Activated B cell treated with CpG ODN at 0.5 μM for 24 hours (primary cell): ENCODE measurements around the gene WWOX. TPM values are rescaled to one million over a fixed set of nuclear protein-coding genes. Genes with fewer than 3 reads are reported as not detected.
"Not testable (repeated sequence)": the region's sequence is repeated elsewhere in the genome, so short reads cannot be mapped to it uniquely, and the experiment has no call there.

ENCODE experiments used
- ATAC-seq: fragments of 200-7000 bp; cut with Tn5 transposase; one replicate; pipeline ENCODE4 v1.10.0; 2021; ENCODE audit warnings: low read depth, mild to moderate bottlenecking, moderate library complexity
- CTCF ChIA-PET: fragments of 350-600 bp; sonication (Branson Sonifier 250); formaldehyde crosslinking; loops from one replicate; lab custom pipeline; 2021; ENCODE audit warnings: antibody characterized with exemption; lab: Charles Lee
- POLR2A ChIA-PET: fragments of 350-600 bp; sonication (Branson Sonifier 250); formaldehyde crosslinking; loops from one replicate; lab custom pipeline; 2021; ENCODE audit warnings: antibody characterized with exemption; lab: Charles Lee
- DNase-seq: peaks from one replicate; pipeline ENCODE4 v3.0.0; 2022
- H3K27ac Mint-ChIP-seq: one replicate; pipeline ENCODE4 v1.8.0; 2020; ENCODE audit warnings: mixed read lengths
- H3K27me3 Mint-ChIP-seq: one replicate; pipeline ENCODE4 v1.8.0; 2021; ENCODE audit warnings: mixed read lengths
- H3K36me3 Mint-ChIP-seq: one replicate; pipeline ENCODE4 v1.8.0; 2021; ENCODE audit warnings: low read depth, mixed read lengths
- H3K4me1 Mint-ChIP-seq: one replicate; pipeline ENCODE4 v1.8.0; 2021; ENCODE audit warnings: mixed read lengths
- H3K4me3 Mint-ChIP-seq: one replicate; pipeline ENCODE4 v1.8.0; 2020; ENCODE audit warnings: mild to moderate bottlenecking, mixed read lengths
- H3K9me3 Mint-ChIP-seq: one replicate; pipeline ENCODE4 v1.8.0; 2020; ENCODE audit warnings: mixed read lengths
- intact Hi-C: fragments of 100-400 bp; cut with micrococcal nuclease; formaldehyde crosslinking; loops from one replicate; pipeline ENCODE4 v1.15.1; 2024
- total RNA-seq: library from RNA; stranded (reverse); gene quantifications from 2 replicates; pipeline ENCODE4 v1.2.3, GENCODE V29; 2022
- TF ChIP-seq, protein P1 (sequence below): fragments of 200-600 bp; IDR thresholded peaks from one replicate; pipeline ENCODE4 v1.8.0; 2022; ENCODE audit warnings: antibody characterized with exemption, mild to moderate bottlenecking

Gene WWOX
- total RNA-seq, 1 donor from 2014 or later, result 22.6 TPM

DNA sequence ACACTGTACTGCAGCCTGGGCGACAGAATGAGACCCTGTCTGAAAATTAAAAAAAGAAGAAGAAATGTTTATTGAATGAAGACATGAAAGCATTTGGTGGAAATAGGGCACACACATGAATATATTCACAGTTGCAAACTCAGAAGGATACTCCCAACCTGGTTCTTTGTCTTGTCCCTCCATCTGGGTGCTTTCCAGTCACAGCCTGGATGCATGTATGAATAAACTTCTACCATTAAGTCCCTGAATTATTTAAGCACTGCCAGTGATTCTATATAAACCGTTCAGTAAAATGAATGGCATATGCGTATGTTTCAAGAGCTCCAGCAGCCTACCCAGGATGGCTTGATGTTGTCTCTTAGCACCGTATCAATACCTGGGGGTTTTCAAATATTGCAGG is 591.1 kb downstream of the WWOX start:
- ATAC-seq (no peak), DNase-seq (no peak)
- TF ChIP-seq, protein P1, sequence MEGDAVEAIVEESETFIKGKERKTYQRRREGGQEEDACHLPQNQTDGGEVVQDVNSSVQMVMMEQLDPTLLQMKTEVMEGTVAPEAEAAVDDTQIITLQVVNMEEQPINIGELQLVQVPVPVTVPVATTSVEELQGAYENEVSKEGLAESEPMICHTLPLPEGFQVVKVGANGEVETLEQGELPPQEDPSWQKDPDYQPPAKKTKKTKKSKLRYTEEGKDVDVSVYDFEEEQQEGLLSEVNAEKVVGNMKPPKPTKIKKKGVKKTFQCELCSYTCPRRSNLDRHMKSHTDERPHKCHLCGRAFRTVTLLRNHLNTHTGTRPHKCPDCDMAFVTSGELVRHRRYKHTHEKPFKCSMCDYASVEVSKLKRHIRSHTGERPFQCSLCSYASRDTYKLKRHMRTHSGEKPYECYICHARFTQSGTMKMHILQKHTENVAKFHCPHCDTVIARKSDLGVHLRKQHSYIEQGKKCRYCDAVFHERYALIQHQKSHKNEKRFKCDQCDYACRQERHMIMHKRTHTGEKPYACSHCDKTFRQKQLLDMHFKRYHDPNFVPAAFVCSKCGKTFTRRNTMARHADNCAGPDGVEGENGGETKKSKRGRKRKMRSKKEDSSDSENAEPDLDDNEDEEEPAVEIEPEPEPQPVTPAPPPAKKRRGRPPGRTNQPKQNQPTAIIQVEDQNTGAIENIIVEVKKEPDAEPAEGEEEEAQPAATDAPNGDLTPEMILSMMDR, result no peak
- Mint-ChIP-seq H3K4me3 (no peak overlapping the region), H3K27me3 (no peaks in the 10 kb centered on the region), H3K9me3 (no peaks in the 10 kb centered on the region), H3K36me3 (no peaks in the 10 kb centered on the region), H3K27ac (no peak overlapping the region), H3K4me1 (peaks cover 4% of the 10 kb centered on the region)
- intact Hi-C loops, result no loop called here
- ChIA-PET CTCF (no interaction called here), POLR2A (no interaction called here)

DNA sequence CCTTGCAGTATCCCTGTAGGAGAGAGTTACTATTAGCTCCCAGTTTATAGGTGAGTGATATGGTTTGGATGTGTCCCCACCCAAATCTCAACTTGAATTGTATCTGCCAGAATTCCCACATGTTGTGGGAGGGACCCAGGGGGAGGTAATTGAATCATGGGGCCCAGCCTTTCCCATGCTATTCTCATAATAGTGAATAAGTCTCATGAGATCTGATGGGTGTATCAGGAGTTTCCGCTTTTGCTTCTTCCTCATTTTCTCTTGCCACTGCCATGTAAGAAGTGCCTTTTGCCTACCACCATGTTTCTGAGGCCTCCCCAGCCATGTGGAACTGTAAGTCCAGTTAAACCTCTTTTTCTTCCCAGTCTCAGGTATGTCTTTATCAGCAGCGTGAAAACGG is 592.3 kb downstream of the WWOX start:
- H3K27ac Mint-ChIP-seq, POLR2A ChIA-PET: not testable (repeated sequence)

DNA sequence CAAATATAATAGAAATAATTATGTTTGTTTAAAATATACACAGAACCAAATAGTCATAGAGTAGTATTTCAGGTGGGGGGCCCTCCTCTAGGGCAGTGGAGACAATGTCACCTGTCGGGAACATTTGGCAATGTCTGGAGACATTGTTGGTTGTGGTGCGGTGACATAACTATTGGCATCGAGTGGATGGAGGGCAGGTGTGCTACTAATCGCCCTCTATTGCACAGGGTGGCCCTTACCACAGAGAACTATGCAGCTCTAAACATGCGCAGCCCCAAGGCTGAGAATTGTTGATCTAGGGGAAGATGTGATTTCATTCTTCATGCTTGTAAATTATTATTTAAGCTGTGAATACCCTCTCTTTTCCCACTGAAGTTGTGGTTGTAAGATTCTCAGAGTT is 594.0 kb downstream of the WWOX start:
- POLR2A ChIA-PET, result no interaction called here
- H3K27ac Mint-ChIP-seq, result no peak overlapping the region
- H3K9me3 Mint-ChIP-seq, result no peaks in the 10 kb centered on the region
- CTCF ChIA-PET, result no interaction called here
- no peak for DNase-seq
- TF ChIP-seq, protein P1, result no peak
- no peaks in the 10 kb centered on the region for H3K36me3 Mint-ChIP-seq
- H3K27me3 Mint-ChIP-seq, result no peaks in the 10 kb centered on the region
- H3K4me1 Mint-ChIP-seq, result peaks cover 4% of the 10 kb centered on the region
- intact Hi-C loops, result no loop called here
- no peak for ATAC-seq
- H3K4me3 Mint-ChIP-seq, result no peak overlapping the region

More for the DNA sequence above, 592.3 kb downstream of the WWOX start:
- H3K27me3 Mint-ChIP-seq, DNase-seq, H3K4me3 Mint-ChIP-seq, intact Hi-C loops, CTCF ChIA-PET, ATAC-seq, H3K4me1 Mint-ChIP-seq, H3K36me3 Mint-ChIP-seq, H3K9me3 Mint-ChIP-seq: not testable (repeated sequence)

DNA sequence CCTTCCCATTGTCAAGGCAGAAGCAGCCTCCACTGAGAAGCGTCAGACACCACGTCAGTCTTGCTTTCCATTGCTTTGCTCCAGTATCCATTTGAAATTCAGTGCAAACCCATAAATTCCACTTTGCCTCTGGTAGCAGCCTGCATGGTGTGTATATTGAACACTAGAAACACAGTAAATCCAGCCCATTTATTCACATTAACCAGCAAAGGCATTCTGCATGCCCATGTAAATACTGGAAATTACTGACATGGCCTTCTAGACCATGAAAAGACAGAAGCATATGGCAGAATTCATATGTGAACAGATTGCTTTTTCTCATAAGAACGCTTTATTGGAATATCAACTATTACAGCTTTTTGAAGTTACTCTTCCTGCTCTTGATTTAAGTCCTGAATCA is 595.0 kb downstream of the WWOX start:
- peaks cover 4% of the 10 kb centered on the region for H3K4me1 Mint-ChIP-seq
- no peak for ATAC-seq
- no peaks in the 10 kb centered on the region for H3K36me3 Mint-ChIP-seq
- TF ChIP-seq, protein P1, result no peak
- no peaks in the 10 kb centered on the region for H3K9me3 Mint-ChIP-seq
- ChIA-PET POLR2A (no interaction called here), CTCF (no interaction called here)
- H3K4me3 Mint-ChIP-seq, result no peak overlapping the region
- no peak overlapping the region for H3K27ac Mint-ChIP-seq
- intact Hi-C loops, result no loop called here
- H3K27me3 Mint-ChIP-seq, result no peaks in the 10 kb centered on the region
- DNase-seq, result no peak

DNA sequence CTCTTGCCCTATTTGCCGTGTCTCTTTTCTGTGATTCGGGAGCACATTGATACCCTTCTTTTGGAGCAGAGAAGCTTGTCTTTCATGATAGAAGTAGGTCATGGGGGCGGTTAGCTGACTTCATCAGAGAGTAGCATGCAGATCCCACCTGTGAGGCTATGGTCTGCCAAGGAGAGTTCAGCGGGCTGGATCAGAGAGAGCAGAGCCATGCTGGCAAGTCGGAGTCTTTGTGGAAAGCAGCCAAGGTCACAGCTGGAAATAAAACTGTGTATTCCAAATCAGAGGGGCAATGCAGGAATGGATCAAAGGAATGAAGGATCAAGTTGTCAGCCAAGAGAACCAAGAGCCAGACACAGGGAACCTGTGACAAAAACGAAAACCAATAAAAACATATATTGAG is 595.9 kb downstream of the WWOX start:
- Mint-ChIP-seq H3K4me3 (no peak overlapping the region), H3K27me3 (no peaks in the 10 kb centered on the region), H3K36me3 (no peaks in the 10 kb centered on the region), H3K27ac (no peak overlapping the region), H3K9me3 (no peaks in the 10 kb centered on the region), H3K4me1 (peaks cover 4% of the 10 kb centered on the region)
- DNase-seq (no peak), ATAC-seq (no peak)
- POLR2A ChIA-PET, result no interaction called here
- CTCF ChIA-PET, result no interaction called here
- intact Hi-C loops, result no loop called here
- TF ChIP-seq, protein P1, result no peak

DNA sequence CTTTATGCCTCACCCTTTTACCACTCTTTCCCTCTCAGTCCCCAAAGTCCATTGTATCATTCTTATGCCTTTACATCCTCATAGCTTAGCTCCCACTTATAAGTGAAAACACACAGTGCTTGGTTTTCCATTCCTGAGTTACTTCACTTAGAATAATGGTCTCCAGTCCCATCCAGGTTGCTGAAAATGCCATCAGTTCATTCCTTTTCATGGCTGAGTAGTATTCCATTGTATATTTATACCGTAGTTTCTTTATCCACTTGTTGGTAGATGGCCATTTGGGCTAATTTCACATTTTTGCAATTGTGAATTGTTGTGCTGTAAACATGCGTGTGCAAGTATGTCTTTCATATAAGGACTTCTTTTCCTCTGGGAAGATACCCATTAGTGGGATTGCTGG is 597.3 kb downstream of the WWOX start:
- peaks cover 2% of the 10 kb centered on the region for H3K4me1 Mint-ChIP-seq
- no peaks in the 10 kb centered on the region for H3K9me3 Mint-ChIP-seq
- no peaks in the 10 kb centered on the region for H3K36me3 Mint-ChIP-seq
- ChIA-PET POLR2A (no interaction called here), CTCF (no interaction called here)
- no peak overlapping the region for H3K4me3 Mint-ChIP-seq
- H3K27me3 Mint-ChIP-seq, result no peaks in the 10 kb centered on the region
- DNase-seq (no peak), ATAC-seq (no peak)
- no peak overlapping the region for H3K27ac Mint-ChIP-seq
- intact Hi-C loops, result no loop called here
- TF ChIP-seq, protein P1, result no peak
